ENCODE results near the gene ZNF358.

DNA sequence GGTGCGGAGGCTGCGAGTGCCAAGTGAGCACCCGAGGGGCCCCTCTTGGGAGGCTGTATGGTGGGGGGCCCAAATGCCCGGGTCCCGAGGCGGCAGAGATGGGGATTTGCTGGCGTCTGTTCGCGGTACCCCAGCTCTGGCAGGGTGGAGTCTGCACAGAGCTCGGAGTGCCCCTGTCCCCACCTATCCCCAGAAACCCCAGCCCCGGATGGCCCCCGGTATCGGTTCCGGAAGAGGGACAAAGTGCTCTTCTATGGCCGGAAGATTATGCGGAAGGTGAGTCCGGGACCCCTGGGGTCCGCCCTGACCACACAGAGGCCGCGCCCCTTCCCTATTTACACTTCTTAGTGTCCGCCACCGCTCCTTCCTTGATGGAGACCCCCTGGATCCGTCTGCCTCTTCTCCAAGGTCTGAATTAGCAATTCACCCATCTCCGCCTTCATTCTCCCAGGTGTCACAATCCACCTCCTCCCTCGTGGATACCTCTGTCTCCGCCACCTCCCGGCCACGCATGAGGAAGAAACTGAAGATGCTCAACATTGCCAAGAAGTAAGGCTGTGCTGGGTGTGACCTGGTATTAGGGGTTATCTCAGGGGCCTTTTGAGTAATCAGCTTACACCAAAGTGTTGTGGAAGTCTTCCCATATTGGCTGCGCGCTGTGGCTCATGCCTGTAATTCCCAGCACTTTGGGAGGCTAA is 20.2 kb downstream of the ZNF358 start:
- TF ChIP-seq, protein P1, sequence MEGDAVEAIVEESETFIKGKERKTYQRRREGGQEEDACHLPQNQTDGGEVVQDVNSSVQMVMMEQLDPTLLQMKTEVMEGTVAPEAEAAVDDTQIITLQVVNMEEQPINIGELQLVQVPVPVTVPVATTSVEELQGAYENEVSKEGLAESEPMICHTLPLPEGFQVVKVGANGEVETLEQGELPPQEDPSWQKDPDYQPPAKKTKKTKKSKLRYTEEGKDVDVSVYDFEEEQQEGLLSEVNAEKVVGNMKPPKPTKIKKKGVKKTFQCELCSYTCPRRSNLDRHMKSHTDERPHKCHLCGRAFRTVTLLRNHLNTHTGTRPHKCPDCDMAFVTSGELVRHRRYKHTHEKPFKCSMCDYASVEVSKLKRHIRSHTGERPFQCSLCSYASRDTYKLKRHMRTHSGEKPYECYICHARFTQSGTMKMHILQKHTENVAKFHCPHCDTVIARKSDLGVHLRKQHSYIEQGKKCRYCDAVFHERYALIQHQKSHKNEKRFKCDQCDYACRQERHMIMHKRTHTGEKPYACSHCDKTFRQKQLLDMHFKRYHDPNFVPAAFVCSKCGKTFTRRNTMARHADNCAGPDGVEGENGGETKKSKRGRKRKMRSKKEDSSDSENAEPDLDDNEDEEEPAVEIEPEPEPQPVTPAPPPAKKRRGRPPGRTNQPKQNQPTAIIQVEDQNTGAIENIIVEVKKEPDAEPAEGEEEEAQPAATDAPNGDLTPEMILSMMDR (IDR thresholded peaks at IDR 0.05; ENCODE audit: low read length), result no peak
- no peak for TF ChIP-seq EZH2phosphoT487 (IDR thresholded peaks at IDR 0.05; ENCODE audit: low read length)
